Smooth muscle cell (in vitro differentiated cells): ENCODE data around the gene SMIM44. TPM values are rescaled to one million over a fixed set of nuclear protein-coding genes. Genes with fewer than 3 reads are reported as not detected.
A peak's percentile ranks its signal among the peaks of the same experiment; 100 is the strongest.

Experiments
- DNase-seq: peaks from one replicate; lab custom pipeline; 2025; ENCODE audit not compliant: unreplicated experiment; lab: John Stamatoyannopoulos, UW
- H2AFZ ChIP-seq: fragments of 200-600 bp; sonication (generic); 2 replicates; pipeline ENCODE4 v1.6.0; 2016; ENCODE audit warnings: antibody characterized with exemption, low read depth, mild to moderate bottlenecking
- H3F3A ChIP-seq: fragments of 200-600 bp; sonication (generic); 2 replicates; pipeline ENCODE4 v1.6.0; 2017; ENCODE audit warnings: antibody characterized with exemption, low read depth
- H3K27ac ChIP-seq: fragments of 200-600 bp; sonication (generic); 2 replicates; pipeline ENCODE4 v1.5.1; 2016; ENCODE audit warnings: low read depth, mild to moderate bottlenecking
- H3K27me3 ChIP-seq: fragments of 200-600 bp; sonication (generic); 2 replicates; pipeline ENCODE4 v1.6.1; 2016; ENCODE audit warnings: low read depth, mild to moderate bottlenecking
- H3K36me3 ChIP-seq: fragments of 200-600 bp; sonication (generic); 2 replicates; pipeline ENCODE4 v1.5.1; 2016; ENCODE audit warnings: low read depth
- H3K4me1 ChIP-seq: fragments of 200-600 bp; sonication (generic); 2 replicates; pipeline ENCODE4 v1.5.1; 2016; ENCODE audit warnings: low read depth
- H3K4me2 ChIP-seq: fragments of 200-600 bp; sonication (generic); 2 replicates; pipeline ENCODE4 v1.6.0; 2016; ENCODE audit warnings: mild to moderate bottlenecking
- H3K4me3 ChIP-seq: fragments of 200-600 bp; sonication (generic); 2 replicates; pipeline ENCODE4 v1.5.1; 2016; ENCODE audit warnings: mild to moderate bottlenecking
- H3K79me2 ChIP-seq: fragments of 200-600 bp; sonication (generic); 2 replicates; pipeline ENCODE4 v1.6.0; 2016; ENCODE audit warnings: low read depth, mild to moderate bottlenecking
- H3K9ac ChIP-seq: fragments of 200-600 bp; sonication (generic); 2 replicates; pipeline ENCODE4 v1.6.0; 2016; ENCODE audit warnings: low read depth
- H3K9me3 ChIP-seq: fragments of 200-600 bp; sonication (generic); replicated peaks from 2 replicates; pipeline ENCODE4 v1.5.1; 2016; ENCODE audit warnings: low read depth
- H4K20me1 ChIP-seq: fragments of 200-600 bp; sonication (generic); 2 replicates; pipeline ENCODE4 v1.6.0; 2016; ENCODE audit warnings: low read depth
- CTCF ChIP-seq: fragments of 200-600 bp; sonication (generic); IDR thresholded peaks from 2 replicates; pipeline ENCODE4 v1.5.1; 2017; ENCODE audit warnings: borderline replicate concordance, mild to moderate bottlenecking, antibody characterized with exemption; ENCODE audit not compliant: insufficient read depth, poor library complexity, severe bottlenecking
- WGBS: methylation state at CpG from one replicate; pipeline ENCODE4 v1.1.7; 2016; ENCODE audit warnings: low lambda C conversion rate; 5-methylcytosine and 5-hydroxymethylcytosine counted together
- polyA plus RNA-seq: library from polyadenylated mRNA; unstranded; fragments of >200 nt; fragmentation: Nextera tagmentation; extraction: Ambion mirVana; gene quantifications from 2 replicates; pipeline ENCODE4 v1.2.1, GENCODE V29; 2016
- total RNA-seq: library from RNA; depleted of rRNA; stranded (reverse); fragments of >200 nt; gene quantifications from 2 replicates; pipeline ENCODE4 v1.2.3, GENCODE V29; 2014

The SMIM44 gene
- total and polyA plus RNA-seq, 2 experiments from 2014 or later, result not detected

- H3K36me3 ChIP-seq, result no peaks in the 10 kb centered on the region
- no peak for TF ChIP-seq CTCF
- no peak overlapping the region for H3K4me3 ChIP-seq
- H3K9me3 ChIP-seq, result no peaks in the 10 kb centered on the region
- no peak overlapping the region for H3K27ac ChIP-seq
- no peak for DNase-seq
- no peaks in the 10 kb centered on the region for H3K4me1 ChIP-seq
- H3K27me3 ChIP-seq, result no peaks in the 10 kb centered on the region
- H3K79me2 ChIP-seq, result peaks cover 22% of the 10 kb centered on the region
- no peak overlapping the region for H2AFZ ChIP-seq
- no peak overlapping the region for H3K4me2 ChIP-seq
- H4K20me1 ChIP-seq, result peaks cover 88% of the 10 kb centered on the region
- H3F3A ChIP-seq, result no peaks in the 10 kb centered on the region
- 98% methylated on average over 33 of the region's 33 CpGs for WGBS
- H3K9ac ChIP-seq, result no peak overlapping the region
Observed at GRCh38 chr19:3524078-3524842, 41.0 kb upstream of the SMIM44 start.

GRCh38 chr19:3523361-3524077 is 40.3 kb upstream of the SMIM44 start:
- no peak overlapping the region for H3K27ac ChIP-seq
- H2AFZ ChIP-seq, result no peak overlapping the region
- DNase-seq, result no peak
- peaks cover 93% of the 10 kb centered on the region for H4K20me1 ChIP-seq
- H3K4me1 ChIP-seq, result no peaks in the 10 kb centered on the region
- no peaks in the 10 kb centered on the region for H3F3A ChIP-seq
- H3K79me2 ChIP-seq, result peaks cover 30% of the 10 kb centered on the region
- H3K27me3 ChIP-seq, result no peaks in the 10 kb centered on the region
- WGBS, result 92% methylated on average over 20 of the region's 21 CpGs
- no peak overlapping the region for H3K4me2 ChIP-seq
- H3K9ac ChIP-seq, result no peak overlapping the region
- no peak overlapping the region for H3K4me3 ChIP-seq
- H3K9me3 ChIP-seq, result no peaks in the 10 kb centered on the region
- H3K36me3 ChIP-seq, result no peaks in the 10 kb centered on the region
- no peak for TF ChIP-seq CTCF

GRCh38 chr19:3522421-3523360 is 39.5 kb upstream of the SMIM44 start:
- 97% methylated on average over 40 of the region's 40 CpGs for WGBS
- Histone ChIP-seq H3K27me3 (no peaks in the 10 kb centered on the region), H3K79me2 (peaks cover 38% of the 10 kb centered on the region), H3K9ac (no peak overlapping the region), H3K9me3 (no peaks in the 10 kb centered on the region), H3K27ac (peak overlapping the region; percentile 84), H2AFZ (no peak overlapping the region), H4K20me1 (peaks cover 95% of the 10 kb centered on the region), H3K4me1 (no peaks in the 10 kb centered on the region), H3F3A (no peaks in the 10 kb centered on the region), H3K36me3 (no peaks in the 10 kb centered on the region), H3K4me3 (no peak overlapping the region), H3K4me2 (no peak overlapping the region)
- TF ChIP-seq CTCF, result no peak
- DNase-seq, result no peak
